HG02610 (cell line): ENCODE measurements around the gene PRKAG1.
A peak's percentile ranks its signal among the peaks of the same experiment; 100 is the strongest.

Experiments used
- ATAC-seq: cut with Tn5 transposase; IDR thresholded peaks from one replicate; pipeline ENCODE4 v1.9.1; 2021; ENCODE audit warnings: mild to moderate bottlenecking, moderate library complexity; ENCODE audit not compliant: unreplicated experiment

PRKAG1 gene

DNA sequence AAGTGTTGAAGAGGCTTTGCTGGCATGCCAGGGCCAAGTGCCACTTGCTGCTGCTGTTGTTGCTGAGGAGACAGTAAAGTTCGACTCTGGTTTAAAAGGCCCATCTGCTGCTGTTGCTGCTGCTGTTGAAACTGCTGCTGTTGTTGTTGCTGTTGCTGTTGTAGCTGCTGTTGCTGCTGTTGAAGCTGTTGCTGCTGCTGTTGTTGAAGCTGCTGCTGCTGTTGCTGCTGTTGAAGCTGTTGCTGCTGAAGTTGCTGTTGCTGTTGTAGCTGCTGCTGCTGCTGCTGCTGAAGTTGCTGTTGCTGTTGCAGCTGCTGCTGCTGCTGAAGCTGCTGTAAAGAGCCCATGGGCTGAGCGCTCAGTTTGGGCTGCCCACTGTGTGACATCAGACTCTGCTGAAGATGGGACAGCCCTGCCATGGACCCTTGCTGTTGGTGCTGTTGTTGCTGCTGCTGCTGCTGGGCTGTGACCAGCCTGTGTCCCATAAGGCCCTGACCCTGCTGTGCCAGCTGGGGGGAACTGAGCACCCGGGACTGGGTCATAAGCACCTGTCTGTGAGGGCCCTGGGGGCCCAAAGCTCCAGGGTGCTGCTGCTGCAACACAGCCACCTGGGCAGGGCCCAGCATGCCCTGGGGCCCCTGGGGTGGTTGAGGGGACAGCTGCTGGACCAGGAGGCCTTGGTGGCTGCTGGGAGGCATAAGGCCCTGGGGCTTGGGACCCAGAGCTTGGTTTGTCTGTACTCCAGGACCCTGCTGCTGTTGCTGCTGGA, 14.3 kb upstream of the PRKAG1 start:
- no peak for ATAC-seq

DNA sequence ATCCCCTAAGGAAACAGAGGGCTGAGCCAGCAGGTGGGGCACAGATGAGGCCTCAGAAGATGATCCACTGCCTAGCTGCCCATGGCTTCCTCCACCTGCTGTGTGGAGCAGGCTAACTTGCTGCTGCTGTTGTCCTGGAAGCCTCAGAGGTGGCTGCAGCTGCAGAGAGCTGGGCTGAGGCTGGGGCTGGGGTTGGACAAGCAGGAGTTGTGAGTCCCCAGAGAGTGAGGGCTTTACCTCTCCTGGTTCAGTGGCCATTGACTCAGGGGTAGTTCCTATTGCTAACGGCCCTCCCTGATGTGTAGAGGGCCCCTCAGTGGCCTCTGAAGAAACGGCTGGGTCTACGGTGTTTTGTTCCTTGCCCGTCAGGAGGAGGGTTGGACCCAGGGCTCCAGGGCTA, 13.7 kb upstream of the PRKAG1 start:
- ATAC-seq: no peak

DNA sequence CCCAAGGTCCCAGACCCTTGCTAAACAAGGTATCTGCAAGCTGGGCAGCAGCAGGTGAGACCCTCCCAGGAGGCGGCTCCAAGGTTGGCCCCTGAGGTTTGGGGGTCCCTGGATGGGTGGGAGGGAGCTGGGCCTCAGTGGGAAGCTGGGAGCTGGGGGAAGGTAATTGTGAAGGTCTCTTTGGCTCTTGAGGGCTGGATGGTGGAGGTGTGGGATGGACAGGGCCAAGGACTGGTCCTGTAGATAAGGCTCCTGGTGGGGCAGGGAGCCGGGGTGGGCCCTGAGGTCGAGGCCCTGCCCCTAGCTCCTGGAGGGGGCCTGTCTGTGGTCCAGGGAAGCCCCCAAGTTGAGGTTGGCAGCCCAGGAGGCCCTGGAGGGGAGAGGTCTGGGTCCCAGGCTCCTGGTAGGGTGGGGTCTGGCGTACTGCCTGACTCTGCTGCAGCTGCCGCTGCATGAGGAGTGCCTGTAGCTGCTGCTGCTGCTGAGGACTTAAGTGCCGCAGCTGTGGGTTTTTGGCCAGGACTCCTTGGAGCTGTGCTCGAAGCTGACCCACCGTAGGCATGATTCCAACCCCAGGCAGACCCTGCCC, 13.1 kb upstream of the PRKAG1 start:
- ATAC-seq: no peak

DNA sequence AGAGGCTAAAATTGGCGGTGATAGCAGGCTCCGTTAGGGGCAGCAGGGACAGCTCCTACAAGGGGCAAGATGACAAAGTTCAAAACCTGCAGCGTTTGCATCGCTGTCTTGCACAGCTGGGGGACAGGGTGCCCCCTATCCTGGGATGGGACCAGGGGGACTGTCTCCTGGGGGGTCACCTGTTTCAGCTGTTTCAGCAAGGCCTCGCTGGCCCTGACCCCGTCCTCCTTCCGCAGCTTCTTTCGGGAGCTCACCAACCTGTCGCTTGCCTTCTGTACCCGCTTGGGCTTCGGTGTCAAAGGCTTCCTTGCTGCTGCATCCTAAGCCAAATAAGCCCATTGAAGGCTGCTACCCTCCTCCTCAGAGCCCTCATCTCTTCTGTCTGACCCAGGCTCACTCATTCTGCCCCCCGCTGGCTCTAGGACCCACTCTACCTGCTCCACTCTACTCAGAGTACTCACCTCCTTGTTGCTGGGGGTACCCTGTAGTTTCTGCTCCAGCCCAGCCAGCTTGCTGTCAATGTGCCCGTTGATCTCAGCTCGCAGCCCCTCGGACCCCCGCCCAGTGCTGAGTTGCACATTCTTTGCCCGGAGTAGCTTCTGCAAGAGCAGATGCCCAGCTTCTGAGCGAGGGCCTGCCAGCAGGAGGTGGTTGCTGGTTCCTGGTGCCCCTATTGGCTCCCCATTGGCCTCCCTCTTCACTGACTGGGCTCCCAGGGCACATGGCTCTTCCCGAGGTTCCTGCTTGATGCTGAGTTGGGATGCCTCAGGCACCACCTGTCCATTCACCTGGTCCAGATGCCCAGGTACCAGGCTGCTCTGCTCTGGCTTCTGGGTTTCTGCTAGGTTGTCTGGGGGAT, 12.4 kb upstream of the PRKAG1 start:
- ATAC-seq: no peak

DNA sequence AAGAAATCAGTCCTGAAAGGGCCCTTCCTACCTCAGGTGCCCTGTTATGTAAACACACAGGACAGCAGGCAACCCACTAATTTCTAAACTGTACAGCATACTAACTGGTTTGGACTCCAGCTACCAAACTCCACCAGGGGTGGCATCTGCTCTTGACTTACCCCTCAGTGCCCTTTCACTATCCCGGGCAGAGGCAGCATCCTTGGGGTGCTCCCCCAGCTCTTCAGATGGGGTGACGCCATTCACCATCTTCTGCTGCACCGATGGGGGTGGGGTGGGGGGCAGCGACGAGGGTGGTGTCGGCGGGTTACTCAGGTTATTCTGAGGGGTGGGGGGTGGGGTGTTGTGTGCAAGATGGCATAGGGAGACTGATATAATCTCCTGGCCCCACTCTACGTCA, 11.5 kb upstream of the PRKAG1 start:
- ATAC-seq: no peak

DNA sequence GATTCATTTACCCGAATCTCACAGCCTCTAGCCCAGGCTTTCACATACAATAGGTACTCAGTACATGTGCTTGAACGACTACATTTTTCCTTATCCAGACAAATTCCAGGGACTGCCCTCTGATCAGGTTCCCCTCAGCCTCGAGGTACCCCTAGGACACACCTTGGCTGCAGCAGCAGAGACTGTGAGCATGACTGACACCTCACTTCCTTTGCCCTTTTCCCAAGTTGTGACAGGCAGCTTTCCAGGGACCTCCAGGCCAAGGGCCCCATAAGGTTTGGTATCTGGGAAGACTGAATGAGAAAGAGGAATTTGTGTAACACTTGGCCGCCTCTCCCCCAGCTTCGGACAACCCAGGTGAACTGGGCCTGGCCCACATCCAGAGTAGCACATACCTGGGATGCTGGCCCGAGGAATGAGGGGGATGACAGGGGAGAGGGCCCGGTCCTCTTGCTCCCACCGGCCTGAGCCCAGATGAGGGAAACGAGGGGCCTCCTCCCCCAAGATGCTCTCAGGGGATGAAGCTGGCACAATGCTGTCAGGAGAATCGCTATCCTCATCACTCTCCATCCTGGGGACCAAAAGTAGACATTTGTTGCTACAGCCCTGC, 10.2 kb upstream of the PRKAG1 start:
- ATAC-seq: no peak

DNA sequence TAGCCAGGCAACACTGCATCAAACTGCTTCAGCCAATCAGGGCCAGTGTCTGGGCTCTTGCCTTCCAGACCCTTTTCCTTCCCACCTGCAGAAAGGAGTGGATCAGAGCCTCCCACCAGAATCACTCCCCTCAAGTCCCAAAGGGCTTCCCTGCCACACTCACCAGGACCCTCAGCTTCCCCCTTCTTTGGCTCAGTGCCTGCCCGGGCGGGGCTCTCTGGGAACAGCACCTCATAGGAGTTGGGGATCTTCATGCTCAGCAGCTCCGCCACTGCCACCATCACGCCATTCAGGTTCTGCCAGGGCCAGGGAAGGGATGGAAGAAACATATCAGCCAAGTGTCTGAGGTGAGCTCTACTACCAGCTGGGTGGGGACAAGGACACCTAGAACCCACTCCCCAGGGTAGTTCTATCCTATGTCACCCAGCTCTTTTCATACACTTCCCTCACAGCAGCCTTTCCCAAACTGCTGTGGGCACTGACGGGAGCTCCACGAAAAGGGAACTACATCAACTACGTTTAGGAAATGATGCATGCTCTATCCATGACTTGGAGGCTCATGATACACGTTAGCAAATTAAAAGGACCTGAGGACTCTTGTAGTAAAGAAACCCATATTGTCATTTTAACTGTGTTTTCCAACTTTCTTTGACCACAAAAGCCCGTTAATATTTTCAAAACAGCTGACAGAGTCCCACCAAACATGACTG, 9.4 kb upstream of the PRKAG1 start:
- no peak for ATAC-seq

DNA sequence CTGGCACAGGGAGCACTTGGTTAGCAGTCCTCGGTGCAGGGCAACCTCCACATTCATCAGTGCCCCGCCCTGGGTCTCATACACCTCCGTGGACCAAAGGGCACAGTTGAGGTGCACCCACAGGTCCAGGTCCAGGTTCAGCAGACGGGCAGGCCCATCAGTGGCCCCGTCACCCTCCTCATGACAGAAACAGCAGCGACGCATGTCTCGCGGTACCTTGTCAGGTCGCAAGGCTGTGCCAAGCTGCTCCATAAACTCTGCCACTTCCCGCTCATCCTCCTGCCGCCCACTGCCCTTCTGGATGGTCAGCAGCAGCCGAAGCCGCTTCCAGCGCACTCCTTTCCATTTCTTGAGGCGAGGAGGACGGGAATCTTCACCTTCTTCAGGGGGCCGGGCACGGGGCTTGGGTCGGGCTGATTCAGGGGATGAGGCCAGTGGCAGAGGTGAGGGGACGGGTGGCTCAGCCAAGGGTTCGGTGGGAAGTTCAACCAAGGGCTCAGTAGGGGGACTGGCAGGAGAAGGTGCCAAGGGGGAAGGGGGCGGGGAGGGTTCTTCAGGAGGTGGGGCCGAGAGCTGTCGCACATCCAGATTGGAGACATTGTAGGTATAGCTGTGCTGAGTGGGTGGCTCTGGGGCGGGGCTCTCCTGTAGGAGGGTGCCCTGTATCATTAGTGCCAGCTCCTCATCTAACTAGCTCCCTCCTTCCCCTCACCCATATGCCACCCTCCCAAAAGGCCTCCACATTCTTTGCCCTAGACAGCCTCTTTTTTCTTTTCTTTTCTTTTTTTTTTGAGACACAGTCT, 8.3 kb upstream of the PRKAG1 start:
- no peak for ATAC-seq

DNA sequence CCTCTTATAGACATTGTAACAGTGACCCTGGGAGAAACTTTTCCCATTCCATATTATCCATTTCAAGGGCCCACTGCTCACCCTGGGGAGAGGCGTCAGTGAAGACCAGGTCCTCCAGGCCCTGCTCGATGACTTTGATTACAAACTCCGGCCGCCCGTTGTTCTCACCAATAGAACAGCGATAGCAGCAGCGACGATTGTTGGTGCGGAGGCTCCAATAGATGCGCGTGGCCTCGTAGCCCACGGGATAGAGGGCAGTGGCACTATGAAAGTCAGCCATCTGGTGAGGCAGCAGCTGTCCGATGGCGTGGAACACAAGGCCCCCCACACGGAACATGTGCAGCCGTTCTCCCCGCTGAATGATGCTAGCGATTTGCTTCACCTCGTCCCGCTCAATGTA, 7.5 kb upstream of the PRKAG1 start:
- ATAC-seq: no peak

DNA sequence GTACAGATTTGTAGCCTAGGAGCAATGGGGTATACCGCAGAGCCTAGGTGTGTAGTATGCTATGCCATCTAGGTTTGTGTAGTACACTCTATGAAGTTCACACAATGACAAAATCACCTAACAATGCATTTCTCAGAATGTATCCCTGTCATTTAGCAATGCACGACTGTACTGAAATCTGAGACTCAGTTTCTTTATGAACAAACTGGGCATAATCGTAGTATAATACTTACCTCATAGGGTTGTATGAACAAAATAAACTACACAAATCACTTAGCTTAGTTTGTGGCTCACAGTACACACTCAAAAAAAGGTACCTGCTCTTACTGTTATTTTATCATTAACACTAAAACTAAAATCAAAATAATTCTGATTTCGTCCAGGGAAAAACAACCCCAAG, 6.9 kb upstream of the PRKAG1 start:
- ATAC-seq: no peak

DNA sequence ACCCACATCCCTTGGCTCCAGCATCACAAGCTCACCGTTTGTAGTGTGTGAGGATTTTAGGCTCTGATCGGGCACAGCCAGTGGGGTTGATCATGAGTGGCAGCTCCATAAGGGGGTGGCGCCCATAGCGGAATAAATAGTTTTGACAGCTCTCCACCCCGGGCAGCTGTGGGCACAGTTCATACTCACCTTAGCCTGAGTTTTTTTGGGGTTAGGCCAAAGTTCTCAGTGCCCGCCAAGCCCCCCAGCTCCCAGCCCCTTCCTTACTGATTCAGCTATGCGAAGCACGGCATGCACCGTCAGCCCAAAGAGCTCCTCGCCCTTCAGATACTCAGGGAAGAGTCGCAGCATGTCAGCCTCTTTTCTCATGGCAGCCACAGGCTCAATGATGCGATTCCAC, 6.0 kb upstream of the PRKAG1 start:
- no peak for ATAC-seq

DNA sequence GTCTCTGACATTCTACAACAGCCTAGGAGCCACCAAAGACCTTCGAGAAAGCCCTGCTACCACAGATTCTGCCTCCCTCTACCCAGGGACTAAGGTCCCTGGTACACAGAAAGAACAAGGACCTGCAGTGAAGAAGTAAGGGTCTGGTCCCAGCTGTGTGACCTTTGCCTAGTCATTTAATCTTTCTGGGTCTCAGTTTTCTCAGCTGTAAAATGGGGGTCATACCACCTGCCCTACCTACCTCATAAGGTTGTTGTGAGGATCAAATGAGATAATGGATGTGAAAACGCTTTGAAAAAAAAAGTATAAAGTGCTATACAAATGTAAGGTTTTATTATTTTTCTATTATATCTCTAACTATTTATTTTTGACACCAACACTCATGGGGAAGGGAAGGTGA, 5.2 kb upstream of the PRKAG1 start:
- no peak for ATAC-seq

DNA sequence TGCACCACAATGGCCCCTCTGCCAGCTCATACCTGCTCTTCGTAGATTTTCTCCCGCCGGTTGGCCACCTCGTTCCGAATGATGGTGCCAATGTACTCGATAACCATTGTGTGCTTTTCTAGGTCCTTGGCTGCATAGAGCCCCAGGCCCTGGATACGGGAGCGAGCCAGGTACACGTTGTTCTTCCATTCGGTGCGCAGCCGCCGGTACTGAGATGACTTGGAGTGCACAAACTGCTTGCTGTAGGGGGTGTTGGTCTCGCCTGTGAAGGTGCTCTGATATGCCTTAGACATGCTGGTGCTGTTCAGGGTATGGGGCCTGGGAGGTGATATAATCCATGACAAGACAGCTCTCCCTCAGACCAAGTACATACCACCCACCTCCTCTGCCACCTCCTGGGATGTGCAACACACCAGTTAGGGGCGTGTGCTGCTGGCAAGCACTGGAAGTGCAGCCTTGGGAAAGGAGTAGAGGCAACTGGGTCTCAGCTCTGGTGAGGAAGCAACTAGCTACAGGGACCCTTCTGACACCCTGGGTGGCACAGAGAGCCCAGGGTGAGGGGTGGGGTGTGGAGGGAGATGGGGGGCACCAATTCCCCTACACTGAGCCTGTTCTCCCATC, 4.1 kb upstream of the PRKAG1 start:
- ATAC-seq: no peak

DNA sequence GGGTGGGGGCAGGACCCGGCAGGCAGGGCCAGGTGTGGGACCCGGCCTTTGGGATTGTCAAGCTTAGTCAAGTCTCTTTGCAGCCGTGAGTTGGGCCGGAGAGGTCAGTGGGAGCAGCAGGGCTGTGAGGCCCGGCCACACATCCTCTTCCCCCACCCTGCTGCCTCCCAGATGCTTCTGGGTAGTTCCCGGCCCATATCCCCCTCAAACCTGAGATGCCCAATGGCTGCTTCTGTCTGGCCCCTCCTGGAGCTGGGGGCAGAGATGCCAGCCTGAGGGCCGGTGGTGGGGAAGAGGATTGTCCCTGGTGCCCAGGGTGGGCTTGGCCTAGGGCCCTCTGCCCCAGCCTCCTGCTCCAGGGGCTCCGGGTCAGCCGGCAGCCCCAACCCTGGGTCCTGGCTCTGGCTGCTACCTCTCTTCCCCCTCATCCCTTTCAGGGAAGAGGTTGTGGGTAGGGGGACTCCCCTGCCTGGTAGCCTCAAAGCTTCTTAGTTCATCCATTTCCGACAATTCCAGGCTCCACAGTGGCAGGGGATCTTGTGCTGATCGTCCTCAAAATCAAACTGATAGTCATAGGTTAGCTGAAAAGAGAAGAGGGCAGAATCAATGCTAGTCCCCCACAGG, 2.8 kb upstream of the PRKAG1 start:
- ATAC-seq: no peak

DNA sequence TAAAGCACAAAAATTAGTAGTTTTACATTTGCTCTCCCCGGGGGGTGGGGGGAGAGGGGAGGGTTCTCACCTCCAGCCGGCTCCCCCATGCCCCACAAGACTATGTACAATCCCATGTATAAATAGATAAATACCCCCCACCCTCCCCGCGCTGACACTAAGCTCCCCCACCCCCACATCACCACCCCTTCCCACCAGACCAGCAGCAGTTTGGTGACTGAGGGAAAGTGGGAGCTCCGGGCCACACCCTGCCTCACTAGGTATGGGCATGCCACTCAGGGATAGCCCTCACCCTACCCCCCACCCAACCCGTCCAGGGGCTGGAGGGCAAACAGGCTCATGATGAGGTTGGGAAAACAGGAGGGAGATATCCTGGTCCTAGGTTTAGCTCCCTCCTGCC, 1.9 kb upstream of the PRKAG1 start:
- no peak for ATAC-seq

DNA sequence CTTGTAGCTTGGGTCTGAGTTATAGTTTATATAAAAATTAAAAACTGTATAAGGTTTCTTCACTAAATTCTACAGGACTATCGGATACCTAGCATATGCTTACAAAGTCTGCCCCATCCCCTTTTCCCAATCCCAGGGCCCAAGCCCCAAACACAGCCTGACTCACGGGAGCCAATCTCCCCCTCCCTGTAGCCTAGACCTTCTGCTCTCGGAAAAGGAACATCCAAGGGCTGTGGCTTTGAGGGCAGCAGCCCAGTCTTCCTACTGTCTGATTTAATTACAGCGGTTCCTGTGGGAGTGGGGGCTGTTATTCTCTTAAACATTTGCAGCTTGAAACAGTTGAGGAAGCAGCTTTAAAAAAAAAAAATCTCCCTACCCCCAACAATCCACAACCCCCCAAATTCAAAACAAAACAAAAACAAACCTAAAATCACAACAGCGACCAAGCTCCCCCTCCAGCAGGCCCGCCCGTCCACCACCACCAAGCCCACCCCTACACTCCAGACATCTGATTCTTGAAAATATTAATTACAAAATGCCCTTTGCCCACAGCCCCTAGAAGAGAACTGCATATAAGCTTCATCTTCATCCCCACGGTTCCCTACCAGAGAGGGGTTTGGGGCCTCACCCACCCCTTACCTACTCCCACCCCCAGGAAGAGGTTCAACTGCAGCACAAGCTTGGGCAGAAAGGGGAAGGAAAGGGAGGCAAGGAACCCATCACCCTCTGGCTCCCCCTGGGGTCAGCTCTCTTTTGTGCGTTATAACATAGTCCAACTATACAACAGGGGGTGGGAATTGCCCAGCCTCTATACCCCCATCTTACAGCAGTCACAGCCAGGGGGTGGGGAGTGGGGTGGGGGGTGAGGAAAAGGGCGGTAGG, 1.1 kb upstream of the PRKAG1 start:
- ATAC-seq: no peak

DNA sequence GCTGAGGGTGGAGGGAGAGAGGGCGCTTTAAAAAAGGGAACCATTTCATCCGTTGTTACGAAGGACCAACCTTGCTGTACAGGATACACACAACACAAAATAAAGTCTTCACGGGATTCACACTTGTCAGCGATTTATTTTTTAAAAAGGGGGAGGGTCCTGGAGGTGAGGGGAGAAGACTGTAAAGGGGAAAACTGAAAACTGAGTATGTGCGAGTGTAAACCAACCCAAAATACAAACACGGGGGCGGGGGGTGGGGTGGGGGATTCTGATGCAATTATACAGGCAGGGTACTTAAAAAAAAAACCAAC, 499 bp upstream of the PRKAG1 start:
- ATAC-seq: peak; percentile 12

DNA sequence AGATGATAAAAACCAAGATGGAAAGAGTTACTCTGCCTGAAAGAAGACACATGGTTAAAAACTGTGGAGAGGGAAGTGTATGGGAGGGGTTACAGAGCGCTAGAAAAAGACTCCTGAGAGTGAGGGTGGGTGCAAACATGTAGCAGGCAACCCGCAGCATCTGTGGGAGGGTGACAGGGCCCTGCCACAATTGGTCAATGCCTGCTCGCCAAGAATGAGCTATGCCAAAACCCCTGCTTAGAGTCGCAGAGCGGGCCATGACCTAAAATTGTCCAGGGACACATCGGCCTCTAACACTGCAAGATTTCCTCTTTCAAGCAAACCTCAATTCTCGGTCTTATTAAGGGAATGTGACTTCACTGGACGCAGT, 700 bp downstream of the PRKAG1 start:
- peak; percentile 3 for ATAC-seq

DNA sequence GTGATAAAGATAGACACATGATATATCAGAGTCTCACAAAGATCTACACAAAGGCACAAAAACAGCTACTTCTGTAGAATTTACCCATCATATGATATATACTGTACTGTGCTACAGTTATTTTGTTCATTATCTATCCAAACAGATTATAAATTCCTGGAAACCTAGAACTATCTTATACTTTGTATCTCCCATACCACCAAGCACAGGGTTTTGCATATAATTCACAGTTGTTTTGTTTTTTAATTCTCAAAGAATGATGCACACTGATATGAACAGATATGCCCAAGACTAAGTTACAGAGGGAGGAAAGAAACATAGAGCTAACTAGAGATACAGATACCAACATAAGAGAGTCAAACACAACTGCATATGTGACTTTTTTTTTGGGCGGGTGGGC, 3.4 kb downstream of the PRKAG1 start:
- ATAC-seq: no peak
